ENCODE measurements around the gene LPAR1. TPM values are rescaled to one million over a fixed set of nuclear protein-coding genes. Genes with fewer than 3 reads are reported as not detected.
A peak's percentile ranks its signal among the peaks of the same experiment; 100 is the strongest.

LPAR1 gene
- total RNA-seq, 1 experiment from 2014 or later: 28.3 TPM

DNA sequence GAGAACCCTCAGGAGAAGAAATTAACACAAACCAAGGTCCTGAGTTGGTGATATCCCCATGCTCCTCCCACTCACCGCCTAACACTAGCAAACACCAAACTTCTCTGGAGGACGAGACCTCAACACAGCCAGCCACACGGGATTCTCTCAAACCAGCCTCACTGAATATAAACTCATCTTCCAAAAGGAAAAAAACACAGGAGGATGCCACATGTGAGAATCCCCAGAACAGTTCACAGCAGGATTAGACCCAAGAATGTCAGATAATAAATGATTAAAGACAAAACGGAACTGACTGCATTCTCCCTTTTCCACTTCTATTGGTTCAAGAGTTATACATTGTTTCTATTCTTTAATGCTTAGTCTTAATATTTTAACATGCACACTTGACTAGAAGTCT, 89.2 kb downstream of the LPAR1 start:
- no peak for TF ChIP-seq EZH2 (IDR thresholded peaks at IDR 0.05; ENCODE audit: borderline replicate concordance, low read depth, low read length, poor library complexity, severe bottlenecking)
- TF ChIP-seq, protein P1, sequence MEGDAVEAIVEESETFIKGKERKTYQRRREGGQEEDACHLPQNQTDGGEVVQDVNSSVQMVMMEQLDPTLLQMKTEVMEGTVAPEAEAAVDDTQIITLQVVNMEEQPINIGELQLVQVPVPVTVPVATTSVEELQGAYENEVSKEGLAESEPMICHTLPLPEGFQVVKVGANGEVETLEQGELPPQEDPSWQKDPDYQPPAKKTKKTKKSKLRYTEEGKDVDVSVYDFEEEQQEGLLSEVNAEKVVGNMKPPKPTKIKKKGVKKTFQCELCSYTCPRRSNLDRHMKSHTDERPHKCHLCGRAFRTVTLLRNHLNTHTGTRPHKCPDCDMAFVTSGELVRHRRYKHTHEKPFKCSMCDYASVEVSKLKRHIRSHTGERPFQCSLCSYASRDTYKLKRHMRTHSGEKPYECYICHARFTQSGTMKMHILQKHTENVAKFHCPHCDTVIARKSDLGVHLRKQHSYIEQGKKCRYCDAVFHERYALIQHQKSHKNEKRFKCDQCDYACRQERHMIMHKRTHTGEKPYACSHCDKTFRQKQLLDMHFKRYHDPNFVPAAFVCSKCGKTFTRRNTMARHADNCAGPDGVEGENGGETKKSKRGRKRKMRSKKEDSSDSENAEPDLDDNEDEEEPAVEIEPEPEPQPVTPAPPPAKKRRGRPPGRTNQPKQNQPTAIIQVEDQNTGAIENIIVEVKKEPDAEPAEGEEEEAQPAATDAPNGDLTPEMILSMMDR (conservative IDR thresholded peaks at IDR 0.05; ENCODE audit: low read depth, low read length): no peak
- H3K4me1 ChIP-seq (ENCODE audit: insufficient read depth, low read length, poor library complexity, severe bottlenecking): peaks cover 37% of the 10 kb centered on the region
- H3K36me3 ChIP-seq (ENCODE audit: insufficient read depth, low read length, poor library complexity, severe bottlenecking): no peaks in the 10 kb centered on the region
- peak overlapping the region; percentile 35 for H3K27ac ChIP-seq (ENCODE audit: low read depth, low read length, poor library complexity, severe bottlenecking)
- no TSS peak for BruUV-seq (replicated peaks)
- peak overlapping the region; percentile 2 for H3K4me3 ChIP-seq (ENCODE audit: low read depth, low read length, poor library complexity, severe bottlenecking)
- ChIA-PET CTCF (no interaction called here), POLR2A (ENCODE audit: low non-redundant PET) (interaction anchor here (0.5 kb wide), 1 partner anchor 14 kb away, joined by 3 read pairs; no protein-coding TSS in a partner anchor)
- intact Hi-C loops (cut with micrococcal nuclease; ENCODE audit: unreplicated experiment): no loop called here
- peaks cover 2% of the 10 kb centered on the region for H3K9me3 ChIP-seq (ENCODE audit: low read depth, low read length, poor library complexity, severe bottlenecking)
- peak; percentile 66 for DNase-seq (ENCODE audit: low spot score)
- H3K27me3 ChIP-seq (replicated peaks; ENCODE audit: insufficient read depth, low read depth, low read length, poor library complexity): no peaks in the 10 kb centered on the region

DNA sequence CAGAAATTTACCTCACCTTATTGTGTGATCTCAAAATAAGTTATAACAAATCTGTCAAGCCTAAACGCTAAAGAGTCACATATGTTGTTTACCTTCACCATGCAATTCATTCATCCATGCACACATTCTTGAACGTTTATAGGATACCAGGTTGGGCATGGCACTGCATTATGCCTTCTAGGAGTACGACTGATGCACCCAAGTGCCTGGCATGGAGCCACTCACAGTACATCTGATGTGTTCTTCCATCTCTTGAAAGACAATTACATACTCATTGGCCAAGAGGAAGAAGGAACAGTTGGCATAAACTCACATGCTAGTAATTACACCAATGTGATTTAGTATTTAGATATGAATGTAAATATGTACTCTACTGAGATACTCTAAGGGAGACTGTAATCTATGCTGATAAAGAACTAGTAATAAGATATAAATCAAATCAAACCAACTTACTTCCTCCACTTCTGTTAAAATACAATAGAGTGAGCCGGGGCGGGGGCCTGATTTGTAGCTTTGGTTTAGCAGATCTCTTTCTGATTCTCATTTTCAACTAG, 90.7 kb downstream of the LPAR1 start:
- no peak overlapping the region for H3K27ac ChIP-seq (ENCODE audit: low read depth, low read length, poor library complexity, severe bottlenecking)
- intact Hi-C loops (cut with micrococcal nuclease; ENCODE audit: unreplicated experiment): no loop called here
- no TSS peak for BruUV-seq (replicated peaks)

DNA sequence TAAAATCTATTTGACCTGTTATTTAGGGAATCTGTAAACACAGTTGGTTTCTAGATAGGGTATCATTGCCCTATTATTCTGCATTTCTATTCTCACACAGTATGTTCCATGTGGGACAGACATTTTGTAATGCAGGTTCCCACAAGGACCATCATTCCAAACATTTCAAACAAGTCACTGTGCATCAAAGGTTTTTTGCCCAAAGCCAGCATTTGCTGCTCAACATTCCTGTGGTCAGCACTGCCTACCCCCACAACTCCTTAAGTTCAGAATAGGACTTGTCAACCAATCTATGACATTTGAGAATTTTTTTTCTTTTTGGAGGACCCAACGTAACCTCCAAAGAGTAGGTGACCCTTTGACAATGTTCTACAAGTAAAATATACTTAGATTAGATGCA, 95.7 kb downstream of the LPAR1 start:
- Histone ChIP-seq H3K4me1 (ENCODE audit: insufficient read depth, low read length, poor library complexity, severe bottlenecking) (no peaks in the 10 kb centered on the region), H3K9me3 (ENCODE audit: low read depth, low read length, poor library complexity, severe bottlenecking) (no peaks in the 10 kb centered on the region), H3K27me3 (replicated peaks; ENCODE audit: insufficient read depth, low read depth, low read length, poor library complexity) (no peaks in the 10 kb centered on the region), H3K27ac (ENCODE audit: low read depth, low read length, poor library complexity, severe bottlenecking) (no peak overlapping the region), H3K36me3 (ENCODE audit: insufficient read depth, low read length, poor library complexity, severe bottlenecking) (peaks cover 19% of the 10 kb centered on the region), H3K4me3 (ENCODE audit: low read depth, low read length, poor library complexity, severe bottlenecking) (no peak overlapping the region)
- DNase-seq (ENCODE audit: low spot score): no peak
- CTCF ChIA-PET: no interaction called here
- TF ChIP-seq, protein P1 (conservative IDR thresholded peaks at IDR 0.05; ENCODE audit: low read depth, low read length): no peak
- no peak for TF ChIP-seq EZH2 (IDR thresholded peaks at IDR 0.05; ENCODE audit: borderline replicate concordance, low read depth, low read length, poor library complexity, severe bottlenecking)
- no TSS peak for BruUV-seq (replicated peaks)
- intact Hi-C loops (cut with micrococcal nuclease; ENCODE audit: unreplicated experiment): no loop called here
- POLR2A ChIA-PET (ENCODE audit: low non-redundant PET): no interaction called here

More for the DNA sequence above, 90.7 kb downstream of the LPAR1 start:
- ChIA-PET CTCF (no interaction called here), POLR2A (ENCODE audit: low non-redundant PET) (no interaction called here)
- Histone ChIP-seq H3K4me1 (ENCODE audit: insufficient read depth, low read length, poor library complexity, severe bottlenecking) (peaks cover 37% of the 10 kb centered on the region), H3K27me3 (replicated peaks; ENCODE audit: insufficient read depth, low read depth, low read length, poor library complexity) (no peaks in the 10 kb centered on the region), H3K4me3 (ENCODE audit: low read depth, low read length, poor library complexity, severe bottlenecking) (no peak overlapping the region), H3K9me3 (ENCODE audit: low read depth, low read length, poor library complexity, severe bottlenecking) (no peaks in the 10 kb centered on the region), H3K36me3 (ENCODE audit: insufficient read depth, low read length, poor library complexity, severe bottlenecking) (no peaks in the 10 kb centered on the region)
- no peak for DNase-seq (ENCODE audit: low spot score)
- no peak for TF ChIP-seq EZH2 (IDR thresholded peaks at IDR 0.05; ENCODE audit: borderline replicate concordance, low read depth, low read length, poor library complexity, severe bottlenecking)
- TF ChIP-seq, protein P1 (conservative IDR thresholded peaks at IDR 0.05; ENCODE audit: low read depth, low read length): no peak

Data from A673 (cell line).